ENCODE measurements around the gene BBX. TPM values are rescaled to one million over a fixed set of nuclear protein-coding genes. Genes with fewer than 3 reads are reported as not detected.
A peak's percentile ranks its signal among the peaks of the same experiment; 100 is the strongest.

BBX gene
- total RNA-seq, 1 experiment from 2014 or later, result 66.8 TPM

DNA sequence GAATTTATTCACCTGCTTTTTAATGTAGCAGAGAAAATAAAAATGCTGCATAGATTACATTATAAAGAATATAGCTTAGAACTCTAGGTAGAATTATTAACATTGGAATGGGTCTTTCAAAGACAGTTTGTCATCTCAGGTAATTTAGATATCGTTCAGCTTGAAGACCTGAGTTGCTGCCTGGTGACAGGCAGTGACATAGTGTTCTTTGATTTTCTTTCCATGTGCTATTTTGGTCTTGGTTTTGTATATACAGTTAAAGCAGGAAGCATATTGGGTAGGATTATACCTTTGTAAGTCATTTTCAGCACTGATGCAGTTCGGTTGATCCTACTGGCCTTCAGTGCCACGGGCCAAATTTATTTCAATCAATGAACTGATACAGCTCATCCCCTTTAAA is 98.7 kb downstream of the BBX start:
- no peaks in the 10 kb centered on the region for H3K9me3 ChIP-seq (ENCODE audit: low read length)
- H3K36me3 ChIP-seq (ENCODE audit: low read depth, low read length), result no peaks in the 10 kb centered on the region
- TF ChIP-seq EZH2phosphoT487 (IDR thresholded peaks at IDR 0.05; ENCODE audit: borderline replicate concordance, low read length) (no peak), EZH2 (IDR thresholded peaks at IDR 0.05; ENCODE audit: low read length, unreplicated experiment) (no peak)
- TF ChIP-seq, protein P1, sequence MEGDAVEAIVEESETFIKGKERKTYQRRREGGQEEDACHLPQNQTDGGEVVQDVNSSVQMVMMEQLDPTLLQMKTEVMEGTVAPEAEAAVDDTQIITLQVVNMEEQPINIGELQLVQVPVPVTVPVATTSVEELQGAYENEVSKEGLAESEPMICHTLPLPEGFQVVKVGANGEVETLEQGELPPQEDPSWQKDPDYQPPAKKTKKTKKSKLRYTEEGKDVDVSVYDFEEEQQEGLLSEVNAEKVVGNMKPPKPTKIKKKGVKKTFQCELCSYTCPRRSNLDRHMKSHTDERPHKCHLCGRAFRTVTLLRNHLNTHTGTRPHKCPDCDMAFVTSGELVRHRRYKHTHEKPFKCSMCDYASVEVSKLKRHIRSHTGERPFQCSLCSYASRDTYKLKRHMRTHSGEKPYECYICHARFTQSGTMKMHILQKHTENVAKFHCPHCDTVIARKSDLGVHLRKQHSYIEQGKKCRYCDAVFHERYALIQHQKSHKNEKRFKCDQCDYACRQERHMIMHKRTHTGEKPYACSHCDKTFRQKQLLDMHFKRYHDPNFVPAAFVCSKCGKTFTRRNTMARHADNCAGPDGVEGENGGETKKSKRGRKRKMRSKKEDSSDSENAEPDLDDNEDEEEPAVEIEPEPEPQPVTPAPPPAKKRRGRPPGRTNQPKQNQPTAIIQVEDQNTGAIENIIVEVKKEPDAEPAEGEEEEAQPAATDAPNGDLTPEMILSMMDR (conservative IDR thresholded peaks at IDR 0.05; ENCODE audit: low read depth, low read length), result no peak
- no peak for ATAC-seq
- H3K27ac ChIP-seq (ENCODE audit: low read length), result no peak overlapping the region
- H3K4me2 ChIP-seq (ENCODE audit: low read length), result no peak overlapping the region
- ChIA-PET CTCF (no interaction called here), POLR2A (ENCODE audit: unreplicated experiment) (no interaction called here)
- DNase-seq, result no peak
- peaks cover 21% of the 10 kb centered on the region for H3K79me2 ChIP-seq (ENCODE audit: low read length)
- H3K27me3 ChIP-seq (ENCODE audit: low read length), result no peaks in the 10 kb centered on the region
- H3K4me3 ChIP-seq (ENCODE audit: low read length), result no peak overlapping the region
- intact Hi-C loops (cut with micrococcal nuclease), result no loop called here
- no peak overlapping the region for H2AFZ ChIP-seq (ENCODE audit: low read length)
- no TSS peak for BruUV-seq (replicated peaks)
- no peaks in the 10 kb centered on the region for H3F3A ChIP-seq (ENCODE audit: low read length, unreplicated experiment)
- no peak overlapping the region for H3K9ac ChIP-seq (ENCODE audit: low read length)
- no peaks in the 10 kb centered on the region for H3K4me1 ChIP-seq (ENCODE audit: insufficient read depth, low read length)
- H4K20me1 ChIP-seq (ENCODE audit: low read length), result no peaks in the 10 kb centered on the region
- H3K9me2 ChIP-seq (replicated peaks; ENCODE audit: low read length), result no peaks in the 10 kb centered on the region

- Histone ChIP-seq H4K20me1 (ENCODE audit: low read length) (no peaks in the 10 kb centered on the region), H3K4me3 (ENCODE audit: low read length) (no peak overlapping the region), H3K27ac (ENCODE audit: low read length) (no peak overlapping the region), H3K4me1 (ENCODE audit: insufficient read depth, low read length) (no peaks in the 10 kb centered on the region), H3K36me3 (ENCODE audit: low read depth, low read length) (no peaks in the 10 kb centered on the region), H3F3A (ENCODE audit: low read length, unreplicated experiment) (no peaks in the 10 kb centered on the region), H3K79me2 (ENCODE audit: low read length) (no peaks in the 10 kb centered on the region), H3K4me2 (ENCODE audit: low read length) (no peak overlapping the region), H3K9me3 (ENCODE audit: low read length) (no peaks in the 10 kb centered on the region), H3K9ac (ENCODE audit: low read length) (no peak overlapping the region), H3K27me3 (ENCODE audit: low read length) (no peaks in the 10 kb centered on the region), H3K9me2 (replicated peaks; ENCODE audit: low read length) (no peaks in the 10 kb centered on the region), H2AFZ (ENCODE audit: low read length) (no peak overlapping the region)
- TF ChIP-seq, protein P1 (conservative IDR thresholded peaks at IDR 0.05; ENCODE audit: low read depth, low read length), result peak; percentile 55
- no peak for TF ChIP-seq EZH2 (IDR thresholded peaks at IDR 0.05; ENCODE audit: low read length, unreplicated experiment)
- DNase-seq, result peak; percentile 21
- POLR2A ChIA-PET (ENCODE audit: unreplicated experiment), result no interaction called here
- BruUV-seq (replicated peaks), result no TSS peak
- intact Hi-C loops (cut with micrococcal nuclease), result no loop called here
- no peak for ATAC-seq
- CTCF ChIA-PET, result no interaction called here
Measured at GRCh38 chr3:107627962-107628542, 105.3 kb downstream of the BBX start.

DNA sequence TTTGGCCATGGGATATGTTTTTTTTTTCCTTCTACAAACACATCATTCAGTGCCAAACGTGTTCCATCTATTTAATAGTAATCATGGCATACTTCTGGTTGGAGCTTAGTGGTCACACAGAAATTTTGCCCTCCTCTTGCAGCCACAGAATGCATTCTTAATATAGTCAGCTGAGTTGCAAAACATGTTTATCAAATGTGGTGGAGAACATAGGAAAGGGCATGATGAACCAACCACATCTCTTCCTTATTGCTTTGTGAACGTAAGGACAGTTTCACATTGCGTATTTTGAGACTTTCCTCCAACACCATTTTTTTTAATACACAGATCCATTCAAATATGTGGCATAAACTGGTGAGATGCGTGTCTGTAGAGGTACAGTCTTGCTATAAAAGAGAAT is 106.8 kb downstream of the BBX start:
- no peak overlapping the region for H2AFZ ChIP-seq (ENCODE audit: low read length)
- H4K20me1 ChIP-seq (ENCODE audit: low read length), result no peaks in the 10 kb centered on the region
- H3K27ac ChIP-seq (ENCODE audit: low read length), result no peak overlapping the region
- no peak overlapping the region for H3K4me2 ChIP-seq (ENCODE audit: low read length)
- H3K4me3 ChIP-seq (ENCODE audit: low read length), result no peak overlapping the region
- no peaks in the 10 kb centered on the region for H3K9me3 ChIP-seq (ENCODE audit: low read length)
- ATAC-seq, result no peak
- no peaks in the 10 kb centered on the region for H3K27me3 ChIP-seq (ENCODE audit: low read length)
- TF ChIP-seq, protein P1 (conservative IDR thresholded peaks at IDR 0.05; ENCODE audit: low read depth, low read length), result no peak
- TF ChIP-seq EZH2phosphoT487 (IDR thresholded peaks at IDR 0.05; ENCODE audit: borderline replicate concordance, low read length) (no peak), EZH2 (IDR thresholded peaks at IDR 0.05; ENCODE audit: low read length, unreplicated experiment) (no peak)
- ChIA-PET POLR2A (ENCODE audit: unreplicated experiment) (no interaction called here), CTCF (no interaction called here)
- no peaks in the 10 kb centered on the region for H3F3A ChIP-seq (ENCODE audit: low read length, unreplicated experiment)
- H3K9me2 ChIP-seq (replicated peaks; ENCODE audit: low read length), result no peaks in the 10 kb centered on the region
- intact Hi-C loops (cut with micrococcal nuclease), result no loop called here
- BruUV-seq (replicated peaks), result no TSS peak
- H3K9ac ChIP-seq (ENCODE audit: low read length), result no peak overlapping the region
- no peak for DNase-seq
- no peaks in the 10 kb centered on the region for H3K79me2 ChIP-seq (ENCODE audit: low read length)
- H3K4me1 ChIP-seq (ENCODE audit: insufficient read depth, low read length), result no peaks in the 10 kb centered on the region
- no peaks in the 10 kb centered on the region for H3K36me3 ChIP-seq (ENCODE audit: low read depth, low read length)
